NCI-H187 treated with DMSO at 0.1 percent for 48 hours (cell line): ENCODE data around the gene MCRIP2.

Source experiments
- DNase-seq: peaks from one replicate; lab custom pipeline; 2025; lab: John Stamatoyannopoulos, UW

The MCRIP2 gene

DNA sequence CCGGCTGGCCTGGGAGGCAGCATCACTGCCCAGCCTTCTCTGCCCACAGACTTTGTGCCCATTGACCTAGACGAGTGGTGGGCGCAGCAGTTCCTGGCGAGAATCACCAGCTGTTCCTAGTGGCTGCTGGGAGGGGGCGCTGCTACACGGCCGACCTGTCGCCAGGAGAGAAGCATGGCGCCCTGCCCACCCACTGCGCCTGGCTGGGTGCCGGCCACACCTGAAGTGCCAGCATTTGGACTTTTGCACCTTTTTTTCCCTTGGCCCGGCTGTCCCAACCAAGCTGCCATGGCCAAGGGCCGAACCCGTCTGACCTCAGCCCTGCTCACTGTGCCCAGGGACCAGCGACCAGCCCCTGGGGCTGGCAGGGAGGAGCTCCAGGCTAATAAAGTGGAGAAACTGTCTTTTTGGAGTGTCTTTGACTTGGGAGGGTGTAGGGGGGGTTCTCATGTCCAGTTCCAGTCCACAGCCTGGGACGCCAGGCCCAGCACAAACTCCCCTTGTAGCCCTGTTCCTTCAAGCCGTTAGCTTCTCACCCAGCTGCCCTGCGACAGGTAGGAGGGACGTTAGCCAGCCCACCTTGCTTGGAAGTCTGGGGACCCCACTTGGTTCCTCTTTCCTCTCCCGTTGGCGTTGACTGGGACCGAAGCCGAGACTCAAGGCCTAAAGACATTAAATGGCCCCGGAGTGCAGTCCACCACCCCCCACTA is 6.6 kb downstream of the MCRIP2 start:
- DNase-seq, result no peak

DNA sequence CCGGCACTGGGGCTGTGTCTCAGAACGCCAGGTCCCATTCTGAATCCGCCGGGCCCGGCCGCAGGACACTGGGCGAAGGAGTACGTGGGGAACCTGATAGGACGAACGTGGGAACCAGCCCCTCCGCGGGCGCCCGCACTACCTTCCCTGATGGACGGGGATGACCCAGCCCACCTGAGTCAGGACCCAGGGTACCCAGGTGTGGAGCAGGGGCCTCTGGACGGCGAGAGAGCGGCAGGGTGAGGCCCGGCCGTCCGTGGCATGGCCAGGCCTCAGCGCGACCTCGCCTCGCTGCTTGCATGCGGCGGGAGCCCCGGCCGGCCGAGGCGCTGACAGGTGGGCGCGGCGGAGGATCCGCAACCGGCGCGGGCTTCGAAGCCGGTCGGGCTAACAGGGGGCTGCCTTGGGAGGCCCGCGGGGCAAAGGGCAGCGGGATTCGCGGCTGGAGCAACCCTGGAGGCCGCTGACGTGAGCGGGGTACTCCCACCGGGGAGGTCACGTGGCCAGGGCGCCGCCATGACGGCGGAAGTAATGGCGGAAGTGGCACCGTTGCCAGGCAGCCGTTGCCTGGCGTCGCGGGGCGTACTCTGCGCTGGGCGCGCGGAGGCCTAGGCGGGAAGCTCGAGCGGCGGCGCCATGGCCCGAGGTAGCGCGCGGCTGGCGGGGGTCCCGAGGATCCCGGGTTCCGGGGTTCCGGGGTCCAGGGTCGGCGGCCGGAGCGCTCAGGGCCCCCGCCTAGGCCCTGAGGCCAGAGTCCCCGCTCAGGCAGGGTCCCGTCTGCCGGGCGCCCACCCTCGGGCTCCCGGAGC is 7.4 kb downstream of the MCRIP2 start, which contains the start of gene WDR90:
WDR90 (plus strand) TSS at position 585 of the 809 bp plus-strand sequence; CDS start at position 637, 52 bp downstream.
- DNase-seq, result peak; percentile 56

DNA sequence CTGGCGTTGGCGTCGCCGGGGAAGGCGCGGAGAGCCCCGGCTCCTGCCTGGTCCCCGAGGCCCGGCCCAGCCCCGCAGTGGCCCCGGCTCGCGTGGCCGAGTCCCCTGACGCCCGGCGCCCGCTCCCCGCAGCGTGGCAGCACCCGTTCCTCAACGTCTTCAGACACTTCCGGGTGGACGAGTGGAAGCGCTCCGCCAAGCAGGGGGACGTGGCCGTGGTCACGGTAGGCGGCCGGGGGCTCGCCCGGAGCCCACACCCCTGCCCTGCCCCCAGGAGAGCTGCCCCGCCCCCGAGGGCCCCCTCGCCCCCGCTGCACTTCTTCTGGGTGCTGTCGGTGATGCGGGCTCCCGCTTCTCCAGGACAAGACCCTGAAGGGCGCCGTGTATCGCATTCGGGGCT is 8.0 kb downstream of the MCRIP2 start:
- no peak for DNase-seq

DNA sequence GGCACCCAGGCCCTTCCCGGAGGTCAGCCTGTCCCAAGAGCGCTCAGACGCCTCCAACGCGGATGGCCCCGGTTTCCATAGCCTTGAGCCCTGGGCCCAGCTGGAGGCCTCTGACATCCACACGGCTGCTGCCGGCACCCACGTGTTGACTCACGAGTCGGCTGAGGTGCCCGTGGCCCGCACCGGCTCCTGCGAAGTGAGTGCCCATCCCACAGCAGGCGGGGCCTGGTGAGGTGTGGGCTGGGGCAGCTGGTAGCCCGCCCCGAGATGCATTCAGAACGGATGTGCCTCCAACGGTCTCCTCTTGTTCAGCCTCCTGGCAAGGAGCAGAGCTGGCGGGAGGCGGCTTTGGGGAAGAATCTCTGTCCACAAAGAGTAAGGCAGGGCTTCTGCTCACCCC is 10.2 kb downstream of the MCRIP2 start:
- no peak for DNase-seq

DNA sequence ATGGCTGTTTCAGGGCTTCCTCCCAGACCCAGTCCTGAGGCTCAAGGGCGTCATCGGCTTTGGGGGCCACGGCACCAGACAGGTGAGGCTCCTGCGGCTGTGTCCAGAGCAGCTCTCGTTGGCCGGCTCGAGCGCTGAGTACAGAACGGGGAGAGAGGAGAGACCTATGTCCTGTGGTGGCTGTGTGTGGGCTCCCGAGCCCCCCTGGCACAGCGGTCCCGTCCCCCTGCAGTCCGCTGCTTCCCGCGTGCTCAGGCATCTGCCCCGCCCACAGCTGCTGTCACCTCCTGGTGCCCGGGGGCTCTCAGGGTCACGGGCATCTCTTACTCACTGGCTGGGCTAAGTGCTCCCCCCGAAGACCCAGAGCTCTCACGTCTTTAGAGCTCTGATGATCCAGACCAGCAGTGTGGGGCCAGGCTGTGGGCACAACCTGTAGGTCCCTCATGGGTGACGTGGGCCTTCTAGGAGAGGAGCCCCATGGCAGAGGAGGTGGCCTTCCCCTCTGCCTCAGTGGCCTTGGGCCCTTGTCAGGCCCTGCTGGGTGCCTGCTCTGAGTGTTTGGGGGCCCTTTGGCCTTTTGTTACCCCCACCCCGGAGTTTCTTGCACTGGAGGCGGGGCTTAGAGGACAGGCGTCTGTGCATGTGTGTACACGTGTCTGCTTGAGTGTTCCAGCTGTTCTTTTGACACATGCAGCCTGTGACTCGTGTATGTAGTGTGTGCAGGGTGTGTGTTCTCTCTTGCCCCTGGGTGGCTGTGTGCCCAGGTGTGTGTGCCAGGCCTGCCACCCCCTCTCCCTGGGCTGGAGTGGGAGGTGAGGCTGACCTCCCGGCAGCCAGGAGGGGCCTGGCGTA is 11.1 kb downstream of the MCRIP2 start:
- DNase-seq, result no peak

DNA sequence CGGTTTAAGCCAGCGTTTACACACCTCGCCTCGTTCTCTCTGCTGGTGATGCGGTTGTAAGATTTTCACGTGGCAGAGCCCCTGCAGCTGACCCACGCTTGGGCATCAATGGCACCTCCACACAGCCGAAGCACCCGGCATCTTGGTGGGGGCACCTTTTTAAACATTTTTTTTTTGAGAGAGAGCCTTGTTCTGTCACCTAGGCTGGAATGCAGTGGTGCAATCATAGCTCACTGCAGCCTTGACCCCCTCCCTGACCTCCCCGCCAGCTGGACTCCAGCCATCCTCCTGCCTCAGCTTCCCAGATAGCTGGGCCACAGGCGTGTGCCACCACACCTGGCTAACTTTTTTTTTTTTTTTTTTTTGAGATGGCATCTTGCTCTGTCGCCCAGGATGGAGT is 12.4 kb downstream of the MCRIP2 start:
- no peak for DNase-seq

DNA sequence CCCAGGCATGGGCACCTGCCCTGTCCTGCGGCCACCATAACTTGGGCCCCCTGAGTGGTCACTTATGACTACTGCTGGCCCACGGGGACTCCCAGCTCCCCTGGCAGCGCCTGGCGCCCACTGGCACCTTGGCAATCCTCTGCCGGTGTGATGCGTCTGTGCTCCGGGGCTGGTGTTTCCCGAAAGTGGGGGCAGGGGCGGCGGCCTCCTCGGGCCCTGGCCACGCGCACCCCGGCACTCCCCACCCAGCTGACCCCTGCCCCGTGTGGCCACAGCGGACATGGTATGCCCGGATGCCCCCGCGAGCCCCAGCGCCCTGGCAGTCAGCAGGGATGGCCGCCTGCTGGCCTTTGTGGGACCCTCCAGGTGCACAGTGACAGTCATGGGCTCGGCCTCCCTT is 15.9 kb downstream of the MCRIP2 start:
- no peak for DNase-seq

DNA sequence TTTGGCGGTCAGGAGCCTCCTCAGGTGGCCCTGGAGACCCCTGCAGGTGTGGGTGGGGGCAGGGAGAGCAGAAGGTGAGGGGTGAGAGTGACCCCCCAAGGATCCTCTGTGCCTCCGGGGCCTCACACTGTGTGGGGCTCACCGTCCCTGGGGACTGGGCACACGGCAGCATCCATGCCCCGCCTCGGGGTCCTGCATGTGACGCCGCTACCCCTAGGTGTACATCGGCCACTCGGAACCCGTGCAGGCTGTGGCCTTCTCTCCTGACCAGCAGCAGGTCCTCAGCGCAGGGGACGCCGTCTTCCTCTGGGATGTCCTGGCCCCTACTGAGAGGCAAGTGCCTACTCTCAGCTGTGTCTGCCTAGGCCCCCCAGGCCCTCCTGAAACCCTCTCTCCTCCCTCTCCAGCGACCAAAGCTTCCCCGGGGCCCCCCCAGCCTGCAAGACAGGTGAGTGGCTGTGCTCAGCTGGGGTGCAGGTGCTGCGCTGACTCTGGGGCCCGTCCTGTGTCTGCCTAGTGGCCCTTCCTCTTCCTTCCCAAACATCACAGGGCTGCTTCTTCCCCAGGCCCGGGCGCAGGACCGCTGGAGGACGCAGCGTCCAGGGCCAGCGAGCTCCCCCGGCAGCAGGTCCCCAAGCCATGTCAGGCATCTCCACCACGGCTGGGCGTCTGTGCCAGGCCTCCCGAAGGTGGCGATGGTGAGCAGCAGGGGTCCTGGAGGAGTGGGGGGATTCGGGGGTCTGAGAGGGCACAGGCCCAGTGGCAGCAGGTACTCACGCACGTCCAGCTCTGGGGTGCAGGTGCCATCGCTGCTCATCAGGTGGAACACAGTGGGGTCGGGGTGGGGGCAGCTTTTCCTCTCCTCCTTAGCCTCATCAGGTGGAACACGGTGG is 17.3 kb downstream of the MCRIP2 start:
- DNase-seq, result no peak

DNA sequence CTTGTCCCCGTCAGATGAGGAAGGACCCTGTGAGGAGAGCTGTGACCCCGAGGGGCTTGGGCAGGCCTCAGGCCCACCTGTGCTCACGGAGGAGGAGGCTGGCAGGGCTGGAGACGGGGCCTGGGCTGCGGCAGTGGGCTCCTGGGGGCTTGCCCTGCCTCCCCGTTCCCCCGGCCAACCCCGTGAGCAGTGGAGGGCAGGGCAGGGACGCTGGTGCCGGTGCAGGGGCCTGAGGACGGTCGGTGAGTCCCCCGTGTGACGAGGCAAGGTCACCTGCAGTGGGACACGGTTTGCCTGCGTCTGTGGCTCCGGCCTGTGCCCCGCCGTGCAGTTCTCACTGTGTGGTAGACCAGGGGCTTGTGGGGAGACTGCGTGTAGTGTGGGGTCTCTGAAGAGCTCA is 18.0 kb downstream of the MCRIP2 start:
- no peak for DNase-seq

DNA sequence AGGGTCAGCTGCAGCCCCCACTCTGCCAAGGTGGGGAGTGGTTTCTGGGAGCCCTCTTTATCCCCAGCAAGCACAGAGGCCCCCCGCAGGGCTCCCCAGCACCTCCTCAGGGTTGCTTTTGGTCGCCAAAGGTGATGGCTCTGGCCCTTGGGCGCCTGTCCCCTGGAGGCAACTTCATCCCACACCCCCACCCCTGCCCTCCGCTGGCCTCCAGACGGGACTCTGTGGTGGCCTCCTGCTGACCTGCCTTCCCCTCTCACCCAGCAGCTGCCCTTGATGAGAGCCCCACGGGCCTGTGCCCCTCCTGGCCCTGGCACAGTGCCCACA is 18.5 kb downstream of the MCRIP2 start:
- no peak for DNase-seq

DNA sequence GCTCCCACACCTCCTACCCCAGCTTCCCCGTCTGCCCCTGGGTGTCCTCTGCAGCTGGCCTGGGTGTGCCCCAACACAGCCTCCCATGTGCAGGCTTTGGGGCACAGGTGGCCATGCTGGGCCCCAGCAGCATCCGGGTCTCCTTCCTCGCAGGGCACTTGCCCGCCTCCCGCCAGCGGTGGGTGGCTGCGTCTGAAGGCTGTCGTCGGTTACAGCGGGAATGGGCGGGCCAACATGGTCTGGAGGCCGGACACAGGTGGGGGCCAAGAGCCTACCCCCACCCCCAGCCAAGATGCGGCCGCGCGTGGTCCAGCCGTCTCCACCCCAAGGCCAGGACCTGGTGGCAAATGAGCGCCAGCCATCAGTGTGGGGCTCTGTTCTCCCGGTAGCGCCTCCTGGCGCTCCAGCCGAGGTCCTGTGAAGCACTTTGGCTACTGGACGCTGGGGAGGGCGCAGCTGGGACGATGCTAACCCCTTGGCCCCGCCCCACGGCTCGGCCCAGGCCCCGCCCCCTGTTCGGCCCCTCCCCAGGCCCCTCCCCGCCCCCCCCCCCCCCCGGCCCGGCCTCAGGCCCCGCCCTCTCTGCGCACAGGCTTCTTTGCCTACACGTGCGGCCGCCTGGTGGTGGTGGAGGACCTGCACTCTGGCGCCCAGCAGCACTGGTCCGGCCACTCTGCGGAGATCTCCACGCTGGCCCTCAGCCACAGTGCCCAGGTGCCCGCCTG is 19.0 kb downstream of the MCRIP2 start:
- DNase-seq, result peak; percentile 81

DNA sequence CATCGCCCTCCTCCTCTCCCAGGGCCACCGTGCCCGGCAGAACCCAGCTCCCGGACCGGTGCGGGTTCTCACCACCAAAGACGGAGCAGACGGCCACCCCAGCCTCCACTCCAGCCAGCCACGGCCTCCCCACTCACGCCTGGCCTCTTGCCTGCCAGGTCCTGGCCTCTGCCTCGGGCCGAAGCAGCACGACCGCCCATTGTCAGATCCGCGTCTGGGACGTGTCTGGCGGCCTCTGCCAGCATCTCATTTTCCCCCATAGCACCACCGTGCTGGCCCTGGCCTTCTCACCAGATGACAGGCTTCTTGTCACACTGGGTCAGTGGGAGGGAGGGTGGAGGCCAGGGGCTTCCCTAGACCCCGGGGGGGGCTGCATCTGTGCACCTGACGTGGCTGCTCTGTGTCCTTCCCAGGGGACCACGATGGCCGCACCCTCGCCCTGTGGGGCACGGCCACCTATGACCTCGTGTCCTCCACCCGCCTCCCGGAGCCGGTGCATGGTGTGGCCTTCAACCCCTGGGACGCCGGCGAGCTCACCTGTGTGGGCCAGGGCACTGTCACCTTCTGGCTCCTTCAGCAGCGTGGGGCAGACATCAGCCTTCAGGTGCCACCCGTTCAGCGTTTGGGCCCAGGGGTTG is 19.7 kb downstream of the MCRIP2 start:
- no peak for DNase-seq

DNA sequence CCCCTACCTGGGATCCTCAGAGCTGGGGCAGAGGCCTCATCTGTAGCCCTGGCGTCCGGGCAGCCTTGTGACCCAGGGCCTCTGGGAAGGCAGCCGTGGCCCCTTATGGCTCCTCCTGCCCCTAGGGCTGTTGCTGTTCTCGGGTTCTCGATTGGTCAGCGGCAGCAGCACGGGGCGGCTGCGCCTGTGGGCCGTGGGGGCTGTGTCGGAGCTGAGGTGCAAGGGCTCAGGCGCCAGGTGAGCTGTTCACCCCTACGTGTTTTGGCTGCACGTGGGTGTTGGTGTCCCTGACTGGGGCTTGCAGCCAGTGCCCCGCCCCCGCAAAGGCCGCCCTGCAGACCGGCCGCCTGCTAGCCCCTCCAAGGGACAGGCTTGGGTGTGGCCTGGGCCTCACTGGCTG is 20.5 kb downstream of the MCRIP2 start:
- DNase-seq, result no peak

DNA sequence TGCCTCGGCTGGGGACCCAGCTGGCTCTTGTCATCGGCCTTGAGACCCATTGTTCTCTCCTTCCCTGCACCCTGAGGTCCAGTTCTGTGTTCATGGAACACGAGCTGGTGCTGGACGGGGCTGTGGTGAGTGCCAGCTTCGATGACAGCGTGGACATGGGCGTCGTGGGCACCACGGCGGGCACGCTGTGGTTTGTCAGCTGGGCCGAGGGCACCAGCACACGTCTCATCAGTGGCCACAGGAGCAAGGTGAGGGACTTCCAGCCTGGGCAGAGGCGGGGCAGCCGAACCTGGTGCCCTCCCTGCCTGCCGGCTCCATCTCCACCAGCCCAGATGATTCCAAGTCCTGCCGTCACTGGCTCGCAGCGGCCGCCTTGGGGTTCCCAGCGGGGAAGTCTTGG is 21.0 kb downstream of the MCRIP2 start:
- no peak for DNase-seq

DNA sequence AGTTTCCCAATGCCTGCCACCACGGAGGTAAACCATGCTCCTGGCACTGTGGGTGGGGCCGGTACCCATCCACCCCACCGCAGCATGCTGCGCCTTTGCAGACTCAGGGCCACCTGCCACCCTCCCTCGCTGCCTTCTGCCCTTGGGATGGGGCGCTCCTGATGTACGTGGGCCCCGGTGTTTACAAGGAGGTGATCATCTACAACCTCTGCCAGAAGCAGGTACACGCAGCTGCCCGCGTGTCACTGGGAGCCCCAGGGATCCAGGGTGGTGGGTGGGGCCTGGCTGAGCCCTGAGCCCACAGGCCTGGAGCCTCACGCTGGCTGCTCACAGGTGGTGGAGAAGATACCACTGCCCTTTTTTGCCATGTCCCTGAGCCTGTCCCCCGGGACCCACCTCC is 24.9 kb downstream of the MCRIP2 start:
- DNase-seq, result no peak

DNA sequence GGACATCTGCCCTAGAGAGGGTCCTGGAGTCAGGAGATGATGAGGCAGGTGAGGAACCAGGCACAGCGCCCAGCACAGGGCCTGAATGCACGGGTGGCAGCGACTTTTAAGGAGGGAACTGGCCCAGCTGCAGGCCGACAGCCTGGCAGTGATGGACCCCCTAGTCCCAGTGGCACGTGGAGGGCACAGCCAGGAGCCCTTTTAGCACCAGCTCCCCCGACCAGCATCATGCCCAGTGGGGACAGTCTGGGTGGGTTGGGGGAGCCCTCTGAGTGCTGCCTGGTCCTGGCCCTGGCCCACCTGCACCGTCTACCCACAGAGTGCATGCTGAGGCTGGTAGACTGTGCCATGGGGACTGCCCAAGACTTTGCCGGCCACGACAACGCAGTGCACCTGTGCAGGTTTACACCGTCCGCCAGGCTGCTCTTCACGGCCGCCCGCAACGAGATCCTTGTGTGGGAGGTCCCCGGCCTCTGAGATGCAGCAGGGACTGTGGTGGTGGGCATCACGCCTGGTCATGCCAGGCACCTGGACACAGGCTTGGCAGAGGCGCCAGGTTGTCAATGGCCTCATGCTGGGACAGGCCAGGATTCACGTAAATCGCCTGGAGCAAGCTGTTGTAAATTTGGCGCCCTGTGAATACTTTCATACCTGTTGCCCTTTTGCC is 25.6 kb downstream of the MCRIP2 start:
- no peak for DNase-seq

DNA sequence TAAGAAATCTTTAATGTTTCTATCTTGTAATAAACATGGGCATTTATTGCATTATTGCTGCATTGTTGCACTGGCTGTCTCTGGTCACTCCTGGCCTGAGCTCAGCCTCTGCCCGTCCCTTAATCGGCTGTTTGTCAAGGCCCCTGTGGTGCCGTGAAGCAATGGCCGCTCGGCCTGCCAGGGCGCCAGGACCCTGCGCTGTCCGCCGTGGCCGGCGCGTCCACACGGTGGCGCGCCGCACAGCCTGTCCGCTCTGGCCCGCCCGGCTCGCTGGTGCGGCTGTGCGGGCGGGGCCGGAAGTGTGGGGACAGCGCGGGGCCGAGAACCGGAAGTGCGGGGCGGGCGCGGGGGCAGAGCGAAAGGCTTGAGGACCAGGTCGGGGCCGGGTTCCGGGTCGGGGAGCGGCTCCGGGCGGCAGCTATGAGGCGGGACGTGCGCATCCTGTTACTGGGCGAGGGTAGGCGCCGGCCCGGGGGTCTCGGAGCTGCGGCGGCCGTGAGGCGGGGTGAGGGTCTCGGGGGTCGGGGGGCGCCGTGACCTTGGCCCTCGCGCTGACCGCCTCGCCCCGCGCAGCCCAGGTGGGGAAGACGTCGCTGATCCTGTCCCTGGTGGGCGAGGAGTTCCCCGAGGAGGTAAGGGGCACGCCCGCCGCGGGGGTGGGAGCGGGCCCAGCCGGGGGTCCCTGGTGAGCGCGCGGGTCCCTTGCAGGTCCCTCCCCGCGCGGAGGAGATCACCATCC is 26.3 kb downstream of the MCRIP2 start, which contains the start of gene RHOT2:
RHOT2 (plus strand) TSS at position 353 of the 739 bp plus-strand sequence; CDS start at position 421, 68 bp downstream.
- peak; percentile 83 for DNase-seq

DNA sequence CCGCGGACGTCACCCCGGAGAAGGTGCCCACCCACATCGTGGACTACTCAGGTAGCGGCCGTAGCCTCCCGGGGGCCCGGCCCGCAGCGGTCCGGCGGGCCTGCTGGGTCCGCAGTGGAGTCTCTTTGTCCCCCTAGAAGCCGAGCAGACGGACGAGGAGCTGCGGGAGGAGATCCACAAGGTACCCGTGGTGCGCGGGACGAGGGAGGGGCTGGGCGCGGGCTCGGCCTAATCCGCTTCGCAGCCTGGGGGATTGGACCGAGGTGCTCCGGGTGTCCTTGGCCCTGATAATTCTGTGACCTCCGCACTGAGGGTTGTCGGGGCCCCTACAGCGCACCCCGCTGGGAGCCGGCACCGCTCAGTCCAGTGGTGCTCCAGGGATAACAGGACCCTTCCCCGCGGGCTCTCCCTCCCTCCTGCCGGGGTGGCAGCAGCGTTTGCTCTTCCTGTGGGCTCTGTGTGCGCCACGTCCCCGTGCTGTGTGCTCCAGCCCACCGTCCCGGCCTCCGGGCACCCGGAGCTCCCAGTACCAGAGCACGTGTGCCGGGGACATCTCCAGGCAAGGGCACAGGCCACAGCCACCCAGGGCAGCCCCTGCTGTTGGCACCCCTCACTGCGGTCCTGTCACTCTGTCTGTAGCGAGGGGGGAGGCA is 27.0 kb downstream of the MCRIP2 start:
- no peak for DNase-seq

DNA sequence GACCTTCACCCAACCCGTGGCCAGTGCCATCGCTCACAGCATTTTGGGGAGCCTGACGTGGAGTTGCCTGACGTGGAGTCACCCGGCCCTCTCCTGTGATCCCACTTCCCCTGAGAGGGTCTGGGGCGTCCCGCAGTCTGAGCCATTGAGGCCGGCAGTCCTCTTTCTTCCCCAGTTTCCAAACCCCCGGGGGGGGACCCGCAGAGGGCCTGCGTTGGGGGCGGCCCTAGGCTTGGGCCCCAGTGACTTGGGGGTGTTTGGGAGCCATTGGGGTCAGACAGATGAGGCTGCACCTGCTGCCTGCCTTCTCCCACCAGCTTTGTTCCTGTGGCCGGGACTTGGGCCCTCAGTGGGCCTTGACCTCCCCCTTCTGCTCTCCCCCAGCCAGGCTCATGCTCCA is 28.0 kb downstream of the MCRIP2 start:
- no peak for DNase-seq
